ENCODE measurements around the gene SLC39A11. TPM values are rescaled to one million over a fixed set of nuclear protein-coding genes. Genes with fewer than 3 reads are reported as not detected.

Gene SLC39A11
- total RNA-seq, 1 donor from 2014 or later: 21.5 TPM

DNA sequence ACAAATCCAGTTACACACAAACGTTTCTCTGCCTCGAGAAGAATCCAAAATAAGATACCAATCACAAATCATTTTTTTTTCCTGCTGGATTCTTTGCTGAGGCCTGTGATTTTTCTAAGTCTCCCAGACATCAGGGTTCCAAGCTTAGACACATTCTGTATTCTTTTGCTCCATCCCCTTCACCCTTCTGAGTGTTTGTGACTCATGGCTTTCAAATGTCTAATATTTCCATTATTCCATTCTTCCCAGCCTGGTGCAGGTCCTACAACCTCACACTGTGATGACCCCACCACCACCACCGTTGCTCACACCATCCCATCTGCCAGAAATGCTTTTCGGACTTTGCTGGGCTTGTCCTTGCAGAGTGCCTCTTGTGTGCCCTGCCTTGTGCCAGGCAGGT lies 491.6 kb downstream of the SLC39A11 start:
- H3K4me3 ChIP-seq (ENCODE audit: insufficient read depth, low read depth, low read length): no peak overlapping the region
- Mint-ChIP-seq H3K4me3 (ENCODE audit: unreplicated experiment) (peak overlapping the region; percentile 67), H3K9me3 (ENCODE audit: unreplicated experiment) (no peaks in the 10 kb centered on the region), H3K27me3 (ENCODE audit: low read depth, unreplicated experiment) (peaks cover 4% of the 10 kb centered on the region), H3K36me3 (ENCODE audit: low read depth, unreplicated experiment) (no peaks in the 10 kb centered on the region), H3K27ac (ENCODE audit: unreplicated experiment) (peak overlapping the region; percentile 71), H3K4me1 (ENCODE audit: low read depth, unreplicated experiment) (peaks cover 41% of the 10 kb centered on the region)
- H3K9ac ChIP-seq (ENCODE audit: low read length): peak overlapping the region; percentile 77
- no peak overlapping the region for H2AFZ ChIP-seq (ENCODE audit: low read depth, low read length)
- TF ChIP-seq EZH2 (IDR thresholded peaks at IDR 0.05; ENCODE audit: insufficient read depth, low read length): no peak
- TF ChIP-seq, protein P1, sequence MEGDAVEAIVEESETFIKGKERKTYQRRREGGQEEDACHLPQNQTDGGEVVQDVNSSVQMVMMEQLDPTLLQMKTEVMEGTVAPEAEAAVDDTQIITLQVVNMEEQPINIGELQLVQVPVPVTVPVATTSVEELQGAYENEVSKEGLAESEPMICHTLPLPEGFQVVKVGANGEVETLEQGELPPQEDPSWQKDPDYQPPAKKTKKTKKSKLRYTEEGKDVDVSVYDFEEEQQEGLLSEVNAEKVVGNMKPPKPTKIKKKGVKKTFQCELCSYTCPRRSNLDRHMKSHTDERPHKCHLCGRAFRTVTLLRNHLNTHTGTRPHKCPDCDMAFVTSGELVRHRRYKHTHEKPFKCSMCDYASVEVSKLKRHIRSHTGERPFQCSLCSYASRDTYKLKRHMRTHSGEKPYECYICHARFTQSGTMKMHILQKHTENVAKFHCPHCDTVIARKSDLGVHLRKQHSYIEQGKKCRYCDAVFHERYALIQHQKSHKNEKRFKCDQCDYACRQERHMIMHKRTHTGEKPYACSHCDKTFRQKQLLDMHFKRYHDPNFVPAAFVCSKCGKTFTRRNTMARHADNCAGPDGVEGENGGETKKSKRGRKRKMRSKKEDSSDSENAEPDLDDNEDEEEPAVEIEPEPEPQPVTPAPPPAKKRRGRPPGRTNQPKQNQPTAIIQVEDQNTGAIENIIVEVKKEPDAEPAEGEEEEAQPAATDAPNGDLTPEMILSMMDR (IDR thresholded peaks at IDR 0.05; ENCODE audit: insufficient read depth, low read depth, low read length): no peak
- DNase-seq (ENCODE audit: low read depth) (peak; percentile 96), FAIRE-seq (peak; percentile 86)
- H3K36me3 ChIP-seq (ENCODE audit: insufficient read depth, low read length): no peaks in the 10 kb centered on the region
- H4K20me1 ChIP-seq (ENCODE audit: insufficient read depth, low read length): no peaks in the 10 kb centered on the region
- peaks cover 54% of the 10 kb centered on the region for H3K4me1 ChIP-seq (ENCODE audit: insufficient read depth, low read length)
- H3K79me2 ChIP-seq (ENCODE audit: insufficient read depth, low read length): no peaks in the 10 kb centered on the region
- H3K27me3 ChIP-seq (ENCODE audit: insufficient read depth, low read length): peaks cover 3% of the 10 kb centered on the region
- no peaks in the 10 kb centered on the region for H3K9me3 ChIP-seq (ENCODE audit: insufficient read depth, low read depth, low read length)
- peak overlapping the region; percentile 57 for H3K4me2 ChIP-seq (ENCODE audit: low read length)
- peak overlapping the region; percentile 91 for H3K27ac ChIP-seq (ENCODE audit: low read depth, low read length)

DNA sequence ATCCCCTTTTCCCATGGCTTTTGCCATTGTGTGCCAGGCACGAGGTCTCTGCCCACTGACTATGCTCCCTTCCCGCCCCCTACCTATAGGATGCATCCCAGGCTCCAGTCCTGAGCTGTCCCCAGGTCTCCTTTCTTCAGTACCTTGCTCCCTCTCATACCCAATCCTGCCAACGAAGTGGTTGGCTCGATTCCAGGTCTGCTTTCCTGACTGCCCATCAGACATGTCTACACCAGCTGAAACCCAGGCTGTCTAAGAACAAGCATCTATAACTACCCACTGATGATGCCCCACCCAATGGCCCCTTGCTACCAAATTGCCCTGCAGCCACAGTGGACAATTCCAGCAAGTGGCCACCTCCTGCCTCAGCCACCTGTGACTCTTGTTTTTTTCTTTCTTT lies 492.6 kb downstream of the SLC39A11 start:
- no peaks in the 10 kb centered on the region for H3K9me3 ChIP-seq (ENCODE audit: insufficient read depth, low read depth, low read length)
- no peak for DNase-seq (ENCODE audit: low read depth)
- Mint-ChIP-seq H3K27ac (ENCODE audit: unreplicated experiment) (no peak overlapping the region), H3K9me3 (ENCODE audit: unreplicated experiment) (no peaks in the 10 kb centered on the region), H3K27me3 (ENCODE audit: low read depth, unreplicated experiment) (peaks cover 4% of the 10 kb centered on the region), H3K36me3 (ENCODE audit: low read depth, unreplicated experiment) (no peaks in the 10 kb centered on the region), H3K4me3 (ENCODE audit: unreplicated experiment) (no peak overlapping the region), H3K4me1 (ENCODE audit: low read depth, unreplicated experiment) (peaks cover 41% of the 10 kb centered on the region)
- H3K4me3 ChIP-seq (ENCODE audit: insufficient read depth, low read depth, low read length): no peak overlapping the region
- H3K36me3 ChIP-seq (ENCODE audit: insufficient read depth, low read length): no peaks in the 10 kb centered on the region
- H4K20me1 ChIP-seq (ENCODE audit: insufficient read depth, low read length): no peaks in the 10 kb centered on the region
- no peak for FAIRE-seq
- H2AFZ ChIP-seq (ENCODE audit: low read depth, low read length): no peak overlapping the region
- H3K9ac ChIP-seq (ENCODE audit: low read length): no peak overlapping the region
- peaks cover 3% of the 10 kb centered on the region for H3K27me3 ChIP-seq (ENCODE audit: insufficient read depth, low read length)
- no peak overlapping the region for H3K4me2 ChIP-seq (ENCODE audit: low read length)
- H3K4me1 ChIP-seq (ENCODE audit: insufficient read depth, low read length): peaks cover 54% of the 10 kb centered on the region
- no peaks in the 10 kb centered on the region for H3K79me2 ChIP-seq (ENCODE audit: insufficient read depth, low read length)
- no peak overlapping the region for H3K27ac ChIP-seq (ENCODE audit: low read depth, low read length)
- TF ChIP-seq EZH2 (IDR thresholded peaks at IDR 0.05; ENCODE audit: insufficient read depth, low read length): no peak
- TF ChIP-seq, protein P1 (IDR thresholded peaks at IDR 0.05; ENCODE audit: insufficient read depth, low read depth, low read length): no peak

DNA sequence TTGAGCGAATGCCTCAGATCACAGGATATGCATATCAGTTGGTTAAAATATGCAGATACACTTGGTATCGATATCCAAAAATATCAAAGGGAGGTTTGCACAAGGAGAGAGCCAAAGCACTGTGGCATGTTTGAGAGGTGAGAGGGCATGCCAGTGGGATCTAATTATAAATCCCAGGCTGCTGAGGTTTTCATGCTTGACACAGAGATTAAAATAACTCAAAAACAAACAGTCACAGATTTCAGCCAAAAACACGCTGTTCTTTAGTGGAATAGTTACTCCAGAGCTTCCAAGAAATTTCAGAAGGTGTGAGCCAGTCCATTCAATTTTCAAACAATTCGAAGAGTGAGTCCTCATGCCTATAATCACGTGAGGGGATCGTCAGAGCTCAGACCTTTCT lies 493.8 kb downstream of the SLC39A11 start:
- no peak for TF ChIP-seq EZH2 (IDR thresholded peaks at IDR 0.05; ENCODE audit: insufficient read depth, low read length)
- TF ChIP-seq, protein P1 (IDR thresholded peaks at IDR 0.05; ENCODE audit: insufficient read depth, low read depth, low read length): no peak
- Histone ChIP-seq H3K4me3 (ENCODE audit: insufficient read depth, low read depth, low read length) (no peak overlapping the region), H3K9ac (ENCODE audit: low read length) (no peak overlapping the region), H3K9me3 (ENCODE audit: insufficient read depth, low read depth, low read length) (no peaks in the 10 kb centered on the region), H3K27me3 (ENCODE audit: insufficient read depth, low read length) (peaks cover 3% of the 10 kb centered on the region), H3K79me2 (ENCODE audit: insufficient read depth, low read length) (no peaks in the 10 kb centered on the region), H2AFZ (ENCODE audit: low read depth, low read length) (no peak overlapping the region), H3K36me3 (ENCODE audit: insufficient read depth, low read length) (no peaks in the 10 kb centered on the region), H4K20me1 (ENCODE audit: insufficient read depth, low read length) (no peaks in the 10 kb centered on the region), H3K27ac (ENCODE audit: low read depth, low read length) (no peak overlapping the region), H3K4me1 (ENCODE audit: insufficient read depth, low read length) (peaks cover 45% of the 10 kb centered on the region), H3K4me2 (ENCODE audit: low read length) (no peak overlapping the region)
- no peak overlapping the region for H3K27ac Mint-ChIP-seq (ENCODE audit: unreplicated experiment)
- H3K9me3 Mint-ChIP-seq (ENCODE audit: unreplicated experiment): no peaks in the 10 kb centered on the region
- DNase-seq (ENCODE audit: low read depth) (no peak), FAIRE-seq (no peak)
- H3K4me3 Mint-ChIP-seq (ENCODE audit: unreplicated experiment): no peak overlapping the region
- peaks cover 40% of the 10 kb centered on the region for H3K4me1 Mint-ChIP-seq (ENCODE audit: low read depth, unreplicated experiment)
- H3K36me3 Mint-ChIP-seq (ENCODE audit: low read depth, unreplicated experiment): no peaks in the 10 kb centered on the region
- H3K27me3 Mint-ChIP-seq (ENCODE audit: low read depth, unreplicated experiment): peaks cover 4% of the 10 kb centered on the region

Measured in astrocyte (in vitro differentiated cells and primary cell).